Measurements from ENCODE around the gene NCF1. TPM values are rescaled to one million over a fixed set of nuclear protein-coding genes. Genes with fewer than 3 reads are reported as not detected.

The NCF1 gene
- total and polyA plus RNA-seq, 2 donors (not counting 1 experiment from before 2014, with no cell fraction given): 189 to 643 TPM

Other genes starting within 250 kb of the NCF1 start
- gene GTF2I, start 116.3 kb upstream of the NCF1 start, total RNA-seq: 271 and 272 TPM in 2 replicates
- 140 and 187 TPM in 2 replicates for gene GTF2I, start 116.3 kb upstream of the NCF1 start, polyA plus RNA-seq
- 57.4 and 59.1 TPM in 2 replicates for gene GTF2IRD2, start 77.6 kb downstream of the NCF1 start, total RNA-seq
- 21.2 and 23.2 TPM in 2 replicates for gene GTF2IRD2, start 77.6 kb downstream of the NCF1 start, polyA plus RNA-seq
- gene CASTOR2, start 190.7 kb downstream of the NCF1 start, total RNA-seq: 4.9 and 5.1 TPM in 2 replicates
- gene CASTOR2, start 190.7 kb downstream of the NCF1 start, polyA plus RNA-seq: 0.81 and 1.8 TPM in 2 replicates

Data from B cell (primary cell).